HG02571 (cell line): ENCODE results near the gene PDE7B.
A peak's percentile ranks its signal among the peaks of the same experiment; 100 is the strongest.
"Not testable (repeated sequence)": the region's sequence is repeated elsewhere in the genome, so short reads cannot be mapped to it uniquely, and the experiment has no call there.

Experiments used
- ATAC-seq: cut with Tn5 transposase; IDR thresholded peaks from one replicate; pipeline ENCODE4 v1.9.1; 2021; ENCODE audit warnings: mild to moderate bottlenecking, moderate library complexity; ENCODE audit not compliant: unreplicated experiment

The PDE7B gene

GRCh38 chr6:136216503-136217401, 365.3 kb downstream of the PDE7B start:
- no peak for ATAC-seq

GRCh38 chr6:136224974-136225373, 373.5 kb downstream of the PDE7B start:
- ATAC-seq: not testable (repeated sequence)

GRCh38 chr6:136225496-136225895, 374.0 kb downstream of the PDE7B start:
- ATAC-seq: no peak

- peak; percentile 63 for ATAC-seq
Measured at GRCh38 chr6:136226027-136226673, 374.6 kb downstream of the PDE7B start.

- ATAC-seq: no peak
Measured at GRCh38 chr6:136226674-136227377, 375.3 kb downstream of the PDE7B start.

GRCh38 chr6:136228814-136229213, 377.3 kb downstream of the PDE7B start:
- no peak for ATAC-seq

GRCh38 chr6:136230219-136230853, 378.8 kb downstream of the PDE7B start:
- ATAC-seq: no peak

GRCh38 chr6:136232701-136233100, 381.2 kb downstream of the PDE7B start:
- no peak for ATAC-seq

GRCh38 chr6:136235233-136235564, 383.7 kb downstream of the PDE7B start:
- no peak for ATAC-seq

GRCh38 chr6:136236466-136237293, 385.2 kb downstream of the PDE7B start:
- no peak for ATAC-seq

- no peak for ATAC-seq
Measured at GRCh38 chr6:136244061-136244616, 392.6 kb downstream of the PDE7B start.
